Left renal pelvis (tissue), 4 donors: ENCODE data around the gene NSRP1. TPM values are rescaled to one million over a fixed set of nuclear protein-coding genes. Genes with fewer than 3 reads are reported as not detected.
"Not testable (repeated sequence)": the region's sequence is repeated elsewhere in the genome, so short reads cannot be mapped to it uniquely, and the experiment has no call there.

Experiments used
- DNase-seq, 4 donors: peaks; one replicate each; pipeline ENCODE4 v3.0.0-alpha.2; 2013; ENCODE audit warnings: low read depth in 4 of 4, low spot score in 3 of 4
- polyA plus RNA-seq, 4 donors: library from polyadenylated mRNA; unstranded; fragments of 120-200 nt; gene quantifications; one replicate each; pipeline ENCODE4 v1.2.1, GENCODE V29; 2013; ENCODE audit not compliant: insufficient read length in 4 of 4

NSRP1 gene
- polyA plus RNA-seq, 4 donors: 32.3 to 47.3 (median 37.6) TPM

GRCh38 chr17:30174556-30174955, 57.9 kb downstream of the NSRP1 start:
- DNase-seq: no peak

GRCh38 chr17:30176855-30177254, 60.2 kb downstream of the NSRP1 start:
- no peak for DNase-seq

- DNase-seq: no peak
Measured at GRCh38 chr17:30186761-30187160, 70.1 kb downstream of the NSRP1 start.

- DNase-seq: no peak
Measured at GRCh38 chr17:30187573-30187972, 71.0 kb downstream of the NSRP1 start.

- DNase-seq: no peak
Measured at GRCh38 chr17:30188211-30188939, 71.8 kb downstream of the NSRP1 start.

- no peak for DNase-seq
Measured at GRCh38 chr17:30191072-30191471, 74.5 kb downstream of the NSRP1 start.

- no peak for DNase-seq
Measured at GRCh38 chr17:30196504-30196903, 79.9 kb downstream of the NSRP1 start.

GRCh38 chr17:30197416-30197815, 80.8 kb downstream of the NSRP1 start:
- DNase-seq: no peak

- no peak for DNase-seq
Measured at GRCh38 chr17:30199600-30199999, 83.0 kb downstream of the NSRP1 start.

GRCh38 chr17:30200106-30200505, 83.5 kb downstream of the NSRP1 start:
- no peak for DNase-seq

GRCh38 chr17:30200656-30201055, 84.0 kb downstream of the NSRP1 start:
- DNase-seq: not testable (repeated sequence)

- DNase-seq: no peak
Measured at GRCh38 chr17:30203471-30203981, 86.9 kb downstream of the NSRP1 start.

- DNase-seq: no peak
Measured at GRCh38 chr17:30207655-30208054, 91.0 kb downstream of the NSRP1 start.

- DNase-seq: no peak
Measured at GRCh38 chr17:30208214-30208613, 91.6 kb downstream of the NSRP1 start.

- no peak for DNase-seq
Measured at GRCh38 chr17:30209930-30210329, 93.3 kb downstream of the NSRP1 start.

- no peak for DNase-seq
Measured at GRCh38 chr17:30210366-30210765, 93.8 kb downstream of the NSRP1 start.

GRCh38 chr17:30210901-30211300, 94.3 kb downstream of the NSRP1 start:
- no peak for DNase-seq

- DNase-seq: no peak
Measured at GRCh38 chr17:30211371-30211770, 94.8 kb downstream of the NSRP1 start.

- no peak for DNase-seq
Measured at GRCh38 chr17:30212750-30213149, 96.1 kb downstream of the NSRP1 start.

- DNase-seq: no peak
Measured at GRCh38 chr17:30217054-30217453, 100.4 kb downstream of the NSRP1 start.

- DNase-seq: no peak
Measured at GRCh38 chr17:30217746-30218245, 101.2 kb downstream of the NSRP1 start.

- no peak for DNase-seq
Measured at GRCh38 chr17:30218799-30219198, 102.2 kb downstream of the NSRP1 start.
